Fibroblast of pulmonary artery (primary cell): ENCODE results near the gene POLQ.

Experiments
- DNase-seq: peaks from one replicate; pipeline ENCODE4 v3.0.0-alpha.2; 2010; ENCODE audit warnings: low read depth
- H3K4me3 ChIP-seq: replicated peaks from 2 replicates; pipeline ENCODE4 v1.5.1; 2011; ENCODE audit warnings: low read depth, mild to moderate bottlenecking, control low read depth, low read length, moderate library complexity
- CTCF ChIP-seq: IDR thresholded peaks from 2 replicates; pipeline ENCODE4 v1.5.1; 2011; ENCODE audit warnings: mild to moderate bottlenecking, control low read depth, low read length, inconsistent platforms; ENCODE audit errors: missing control alignments

The POLQ gene

GRCh38 chr3:121431726-121432517, 113.9 kb downstream of the POLQ start:
- peak overlapping the region; percentile 42 for H3K4me3 ChIP-seq
- no peak for TF ChIP-seq CTCF
- DNase-seq: peak; percentile 56

- DNase-seq: no peak
- TF ChIP-seq CTCF: no peak
- no peak overlapping the region for H3K4me3 ChIP-seq
These were observed 115.0 kb downstream of the POLQ start for GRCh38 chr3:121430664-121431215.

GRCh38 chr3:121424549-121424948, 121.2 kb downstream of the POLQ start:
- no peak overlapping the region for H3K4me3 ChIP-seq
- no peak for TF ChIP-seq CTCF
- no peak for DNase-seq

GRCh38 chr3:121418182-121418581, 127.6 kb downstream of the POLQ start:
- TF ChIP-seq CTCF: no peak
- DNase-seq: no peak
- H3K4me3 ChIP-seq: no peak overlapping the region

- no peak for TF ChIP-seq CTCF
- no peak overlapping the region for H3K4me3 ChIP-seq
- DNase-seq: no peak
These were observed 130.9 kb downstream of the POLQ start for GRCh38 chr3:121414924-121415323.

GRCh38 chr3:121411523-121411922, 134.3 kb downstream of the POLQ start:
- no peak for DNase-seq
- TF ChIP-seq CTCF: no peak
- no peak overlapping the region for H3K4me3 ChIP-seq

GRCh38 chr3:121405631-121406030, 140.2 kb downstream of the POLQ start:
- no peak for DNase-seq
- TF ChIP-seq CTCF: no peak
- no peak overlapping the region for H3K4me3 ChIP-seq
